ENCODE data around the gene RERG.
A peak's percentile ranks its signal among the peaks of the same experiment; 100 is the strongest.

Gene RERG, protein sequence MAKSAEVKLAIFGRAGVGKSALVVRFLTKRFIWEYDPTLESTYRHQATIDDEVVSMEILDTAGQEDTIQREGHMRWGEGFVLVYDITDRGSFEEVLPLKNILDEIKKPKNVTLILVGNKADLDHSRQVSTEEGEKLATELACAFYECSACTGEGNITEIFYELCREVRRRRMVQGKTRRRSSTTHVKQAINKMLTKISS

DNA sequence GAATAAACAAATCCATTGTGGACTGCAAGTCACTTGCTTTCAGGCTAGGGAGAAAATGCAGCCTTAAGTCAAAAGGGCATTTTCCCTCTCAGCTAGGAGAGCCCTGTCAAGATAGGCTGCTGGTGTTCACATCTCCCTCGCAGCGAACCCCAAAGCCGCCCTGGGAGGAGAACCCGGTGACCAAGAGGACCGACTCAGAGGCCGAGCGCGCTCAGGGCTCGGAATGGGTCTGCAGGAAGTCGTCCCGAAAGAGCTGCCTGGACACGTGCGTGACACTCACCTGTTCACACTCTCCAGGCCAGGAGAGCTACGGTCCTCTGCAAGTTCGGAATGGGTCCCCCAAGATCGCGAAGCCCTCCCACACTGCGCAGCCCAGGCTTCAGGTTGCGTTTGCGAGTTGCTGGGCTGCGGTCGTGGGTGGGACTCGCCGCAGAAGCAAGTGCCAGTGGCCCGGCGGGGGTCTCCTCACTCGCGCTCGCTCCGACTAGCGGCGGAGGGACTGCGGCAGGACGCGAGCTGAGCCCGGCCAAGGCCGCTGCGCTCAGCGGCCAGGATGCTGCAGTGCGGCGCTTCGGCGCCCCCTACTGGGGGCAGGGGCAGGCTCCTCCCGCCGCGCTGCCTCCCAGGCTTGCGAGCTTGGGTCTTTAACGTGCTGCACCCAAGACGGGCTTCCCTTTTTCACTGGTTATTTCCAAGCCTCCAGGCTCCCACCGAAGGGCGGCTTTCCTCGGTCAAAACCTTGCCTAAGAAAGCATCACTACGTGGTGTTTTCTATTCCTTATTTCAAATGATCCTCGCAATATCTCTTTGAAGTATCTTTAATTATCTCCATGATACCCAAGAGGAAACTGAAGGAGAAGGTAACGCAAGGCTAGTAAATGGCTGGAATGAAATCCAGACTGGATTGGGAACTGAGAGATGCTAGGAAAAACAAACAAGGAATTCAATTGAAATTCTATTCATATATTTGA is at the start of gene RERG:
Gene RERG (minus strand): TSS at position 503 of the 971 bp plus-strand sequence. CDS start 3,928 bp downstream, outside the sequence.
- DNase-seq (ENCODE audit: low spot score) = peak; percentile 78

- no peak for DNase-seq (ENCODE audit: low spot score)
These were observed 49.4 kb upstream of the RERG start for GRCh38 chr12:15270591-15270990.

GRCh38 chr12:15268927-15269552 is 47.8 kb upstream of the RERG start:
- DNase-seq (ENCODE audit: low spot score) = peak; percentile 80

- DNase-seq (ENCODE audit: low spot score) = no peak
These were observed 47.1 kb upstream of the RERG start for GRCh38 chr12:15268309-15268708.

DNA sequence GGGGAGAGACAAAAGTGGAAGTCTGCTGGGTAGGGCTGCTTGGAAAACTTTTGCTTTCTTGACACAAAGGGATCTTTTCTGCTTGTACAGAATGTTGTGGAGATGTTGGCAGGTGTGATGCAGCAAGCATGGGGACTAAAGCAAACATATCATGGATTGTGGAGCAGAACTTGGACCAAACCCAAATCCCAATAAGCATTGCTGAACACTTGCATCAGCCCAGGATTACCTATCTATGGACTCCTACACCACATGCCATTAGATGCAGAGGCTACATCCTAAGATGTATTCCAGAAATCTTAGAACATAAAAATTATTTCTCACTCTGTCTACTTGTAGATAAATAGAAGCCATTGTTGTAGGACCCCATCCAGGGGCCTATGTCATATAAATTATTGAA is 44.7 kb upstream of the RERG start:
- no peak for DNase-seq (ENCODE audit: low spot score)

DNA sequence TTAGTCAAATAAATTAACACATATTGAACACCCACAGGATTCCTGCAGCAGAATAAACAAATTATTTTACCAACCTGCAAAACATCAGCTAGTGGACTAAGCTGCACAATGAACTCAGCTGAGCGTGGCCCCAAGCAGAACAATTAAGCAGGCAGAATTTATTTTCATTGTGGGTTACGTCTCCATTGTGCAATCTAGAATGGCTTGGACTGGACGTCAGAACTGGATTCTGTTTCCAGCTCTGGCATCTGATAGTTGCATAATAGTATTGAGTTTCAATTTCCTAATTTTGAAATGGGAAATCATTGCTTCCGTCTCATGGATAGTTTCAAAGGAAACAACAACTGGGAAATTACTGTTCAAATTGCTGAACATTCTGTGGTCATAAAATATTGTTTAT is 35.5 kb upstream of the RERG start:
- no peak for DNase-seq (ENCODE audit: low spot score)

DNA sequence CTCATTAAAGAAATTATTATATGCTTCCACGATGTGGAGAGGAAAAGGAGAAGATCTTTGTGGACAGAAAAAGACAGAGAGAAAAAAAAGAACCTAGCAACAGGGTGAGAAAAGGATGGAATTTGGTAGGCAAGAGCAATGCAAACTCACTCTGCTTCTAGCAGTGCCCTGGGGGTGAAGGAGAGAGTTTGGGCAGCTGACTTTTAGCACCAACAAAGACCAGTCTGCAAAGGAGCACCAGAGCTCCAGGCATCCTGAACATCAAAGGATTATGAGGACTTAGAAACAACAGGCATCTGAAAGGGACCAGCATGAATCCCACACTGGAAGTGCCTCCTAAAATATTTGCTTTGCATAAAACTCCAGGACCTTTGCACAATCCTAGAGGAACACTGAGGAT is 32.8 kb upstream of the RERG start:
- DNase-seq (ENCODE audit: low spot score) = no peak

GRCh38 chr12:15244926-15245325 is 23.7 kb upstream of the RERG start:
- no peak for DNase-seq (ENCODE audit: low spot score)

- no peak for DNase-seq (ENCODE audit: low spot score)
These were observed 23.1 kb upstream of the RERG start for GRCh38 chr12:15244341-15244740.

GRCh38 chr12:15243102-15243501 is 21.9 kb upstream of the RERG start:
- no peak for DNase-seq (ENCODE audit: low spot score)

DNA sequence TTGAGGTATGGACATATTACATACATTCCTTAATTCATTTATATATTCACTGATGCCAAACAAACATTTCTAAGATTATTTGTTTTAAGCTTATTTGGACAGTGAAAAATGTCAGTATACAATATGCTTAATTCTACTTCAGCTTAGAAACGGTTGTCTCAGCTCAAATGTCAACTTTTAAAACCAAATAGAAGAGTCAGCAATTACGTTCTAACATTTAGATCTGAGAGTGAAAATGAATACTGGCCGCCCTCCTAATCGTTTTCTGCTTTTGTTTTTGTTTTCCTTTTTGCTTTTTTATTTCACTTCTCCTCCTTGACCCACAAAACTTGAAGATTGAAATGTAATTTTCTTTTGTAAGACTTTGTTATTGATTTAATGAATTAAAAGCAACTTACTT is 19.7 kb upstream of the RERG start:
- no peak for DNase-seq (ENCODE audit: low spot score)

DNA sequence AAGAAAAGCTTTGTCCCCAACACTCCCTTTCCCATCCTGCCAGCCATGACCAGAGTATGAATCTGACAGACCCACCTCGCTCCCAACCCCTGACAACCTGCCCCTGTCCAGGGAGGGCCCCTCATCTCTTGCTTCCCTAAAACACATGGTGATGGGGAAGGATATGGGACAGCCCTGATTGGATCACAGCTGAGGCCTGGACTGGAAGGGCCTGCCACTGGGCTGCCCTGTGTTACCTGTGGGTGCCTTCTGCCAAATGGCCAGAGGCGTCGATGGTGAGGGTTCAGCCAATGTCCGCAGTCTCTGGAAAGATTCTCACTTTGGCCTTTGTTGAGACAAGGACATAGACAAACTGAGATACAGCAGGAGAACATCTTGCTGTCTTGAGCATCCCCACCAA is 13.3 kb upstream of the RERG start:
- DNase-seq (ENCODE audit: low spot score) = no peak

DNA sequence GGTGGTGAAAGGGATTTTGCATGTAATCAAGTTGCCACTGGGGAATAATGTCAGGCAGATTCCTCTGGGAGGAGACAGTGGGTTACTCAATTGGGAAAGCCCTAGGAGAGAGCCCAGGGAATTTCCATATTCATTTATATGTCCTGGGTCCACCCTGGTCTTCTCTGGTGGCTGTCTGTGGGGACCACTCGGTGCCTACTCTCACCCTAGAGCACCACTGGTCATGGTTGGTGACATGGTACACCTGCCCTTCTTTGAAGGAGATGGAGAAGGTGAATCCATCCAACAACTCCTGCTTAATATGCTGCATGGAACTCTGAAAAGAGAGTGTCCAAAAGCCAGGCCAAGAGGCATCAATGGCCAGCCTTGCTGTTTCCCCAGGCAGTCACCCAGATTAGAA is 12.8 kb upstream of the RERG start:
- DNase-seq (ENCODE audit: low spot score) = no peak

- DNase-seq (ENCODE audit: low spot score) = no peak
These were observed 11.7 kb upstream of the RERG start for GRCh38 chr12:15232959-15233358.

DNA sequence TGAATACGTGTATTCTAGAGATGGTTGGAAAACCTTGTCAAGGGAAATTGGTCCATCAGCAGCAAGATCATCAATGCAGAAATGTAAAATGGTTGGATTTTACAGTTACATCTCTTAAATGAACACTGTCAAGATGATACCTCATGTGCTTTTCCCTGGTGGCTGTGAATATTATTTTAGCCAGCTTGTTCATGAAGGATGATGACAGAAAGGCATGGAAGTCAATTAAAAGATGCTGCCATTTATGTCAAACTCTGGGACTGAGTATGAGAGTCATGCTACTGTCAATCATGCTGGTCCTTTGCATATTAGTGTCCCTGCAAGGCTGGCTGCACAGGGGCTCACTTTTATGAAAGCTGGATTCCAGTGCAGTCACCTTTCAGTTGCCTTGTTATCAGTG is 10.3 kb upstream of the RERG start:
- DNase-seq (ENCODE audit: low spot score) = no peak

- no peak for DNase-seq (ENCODE audit: low spot score)
These were observed 9.5 kb upstream of the RERG start for GRCh38 chr12:15230751-15231150.

- no peak for DNase-seq (ENCODE audit: low spot score)
These were observed 8.9 kb upstream of the RERG start for GRCh38 chr12:15230137-15230536.

DNA sequence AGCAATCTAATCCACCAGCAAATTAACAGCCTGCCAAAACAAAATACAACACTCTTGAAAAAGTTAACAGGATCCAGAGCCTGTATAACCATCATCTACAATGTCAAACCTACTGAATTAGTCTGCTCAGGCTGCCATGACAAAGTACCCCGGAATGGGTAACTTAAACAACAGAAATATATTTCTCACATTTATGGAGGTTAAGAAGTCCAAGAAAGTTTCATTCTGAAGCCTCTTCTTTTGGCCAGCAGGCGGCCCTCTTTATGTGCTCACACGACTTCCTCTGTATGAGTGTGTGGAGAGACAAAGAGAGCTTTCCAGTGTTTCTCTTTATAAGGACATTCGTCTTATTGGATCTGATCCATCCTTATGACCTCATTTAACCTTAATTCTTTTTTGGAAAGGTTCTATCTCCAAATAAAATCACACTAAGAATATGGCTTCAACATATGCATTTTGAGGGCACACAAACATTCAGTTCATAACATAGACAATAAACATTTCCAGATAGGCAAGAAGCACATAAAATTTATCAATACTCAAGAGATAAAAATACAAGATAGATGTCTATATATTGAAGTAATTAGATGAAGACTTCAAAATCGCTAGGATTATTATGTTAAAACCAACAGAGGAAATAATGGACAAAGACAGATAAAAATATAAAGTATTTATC is 5.9 kb upstream of the RERG start:
- peak; percentile 61 for DNase-seq (ENCODE audit: low spot score)

DNA sequence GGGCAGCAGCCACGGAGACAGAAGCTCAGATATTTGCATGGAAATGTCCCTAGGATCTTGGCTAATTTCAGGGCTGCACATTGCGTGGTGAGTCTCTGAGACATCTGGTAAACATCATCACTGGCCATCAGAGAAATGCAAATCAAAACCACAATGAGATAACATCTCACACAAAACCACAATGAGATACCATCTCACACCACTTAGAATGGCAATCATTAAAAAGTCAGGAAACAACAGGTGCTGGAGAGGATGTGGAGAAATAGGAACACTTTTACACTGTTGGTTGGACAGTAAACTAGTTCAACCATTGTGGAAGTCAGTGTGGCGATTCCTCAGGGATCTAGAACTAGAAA is 4.6 kb upstream of the RERG start:
- peak; percentile 33 for DNase-seq (ENCODE audit: low spot score)

DNA sequence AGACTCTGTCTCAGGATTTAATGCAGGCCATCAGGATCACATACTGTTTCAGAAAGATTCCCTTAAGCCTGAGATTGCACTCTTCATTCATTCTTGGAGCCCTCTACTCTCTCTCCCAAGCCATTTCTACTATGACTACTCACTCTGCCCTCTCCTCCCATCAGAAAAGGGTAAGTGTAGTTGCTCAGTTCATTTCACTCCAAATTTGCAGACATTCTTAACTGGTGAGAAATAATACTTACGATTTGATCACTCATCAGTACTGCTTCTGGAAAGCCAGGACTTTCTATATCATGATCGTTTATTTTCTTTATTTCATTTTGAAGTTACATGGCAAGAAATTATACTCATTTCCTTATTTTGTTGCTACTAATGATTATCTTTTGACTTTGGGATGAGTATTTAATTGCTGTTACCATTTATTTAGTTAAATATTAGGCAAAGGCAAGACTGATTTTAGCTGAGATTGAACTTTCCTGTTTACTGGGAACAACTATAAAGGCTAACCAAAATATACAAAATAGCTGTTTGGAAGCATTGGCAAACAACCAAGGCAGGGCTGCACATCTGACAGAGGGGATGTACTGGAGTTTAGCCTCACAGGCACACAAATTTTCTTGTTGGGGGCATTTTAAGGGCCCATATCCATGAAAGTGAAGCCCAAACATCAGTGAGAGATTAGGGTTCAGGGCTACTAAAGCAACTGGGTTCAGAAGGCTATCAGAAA is 4.1 kb upstream of the RERG start:
- DNase-seq (ENCODE audit: low spot score) = no peak

DNA sequence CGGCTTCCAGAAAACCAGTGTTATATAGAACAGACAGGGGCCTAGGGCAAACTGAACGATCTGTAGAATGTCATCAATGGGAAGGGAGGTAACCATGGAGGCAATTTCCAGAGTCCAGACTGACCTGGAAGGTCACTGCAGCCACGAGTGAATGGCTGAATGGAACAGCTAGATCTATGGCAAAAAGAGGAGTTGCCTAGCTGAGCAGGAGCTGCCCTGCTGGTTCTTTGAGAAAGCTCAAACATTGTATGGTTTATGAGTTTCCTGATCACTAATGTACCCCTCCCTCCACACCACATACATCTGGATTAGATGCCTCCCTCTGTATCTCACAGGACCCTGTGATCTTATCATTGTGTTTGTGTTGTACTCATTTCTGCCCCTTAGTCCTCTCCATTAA is 1.0 kb upstream of the RERG start:
- no peak for DNase-seq (ENCODE audit: low spot score)

- DNase-seq (ENCODE audit: low spot score) = no peak
These were observed 766 bp downstream of the RERG start for GRCh38 chr12:15220451-15220850.
